Measurements from ENCODE around the gene NAP1L5.

NAP1L5 gene

GRCh38 chr4:88659055-88659889 lies 38.4 kb downstream of the NAP1L5 start:
- Histone ChIP-seq H3K79me2 (ENCODE audit: insufficient read depth, low read length) (no peaks in the 10 kb centered on the region), H3K27me3 (ENCODE audit: low read length) (no peaks in the 10 kb centered on the region), H2AFZ (ENCODE audit: low read depth, low read length, severe bottlenecking) (no peak overlapping the region), H3F3A (ENCODE audit: insufficient read depth) (no peaks in the 10 kb centered on the region), H3K4me3 (ENCODE audit: insufficient read depth, low read length, poor library complexity, severe bottlenecking) (no peak overlapping the region), H3K27ac (ENCODE audit: low read depth, low read length) (no peak overlapping the region), H3K36me3 (ENCODE audit: low read length) (no peaks in the 10 kb centered on the region), H3K9me3 (ENCODE audit: insufficient read depth, low read length) (no peaks in the 10 kb centered on the region), H3K9ac (ENCODE audit: low read length) (no peak overlapping the region), H3K9me2 (replicated peaks; ENCODE audit: insufficient read depth, low read length) (no peaks in the 10 kb centered on the region), H4K20me1 (ENCODE audit: low read depth, low read length) (no peaks in the 10 kb centered on the region), H3K4me2 (ENCODE audit: low read depth, low read length, poor library complexity, severe bottlenecking) (no peak overlapping the region)
- TF ChIP-seq EZH2phosphoT487 (conservative IDR thresholded peaks at IDR 0.05; ENCODE audit: low read length) (no peak), CTCF (IDR thresholded peaks at IDR 0.05; ENCODE audit: insufficient read depth, low read length, poor library complexity, severe bottlenecking) (no peak)

- no peaks in the 10 kb centered on the region for H3K9me2 ChIP-seq (replicated peaks; ENCODE audit: insufficient read depth, low read length)
- TF ChIP-seq CTCF (IDR thresholded peaks at IDR 0.05; ENCODE audit: insufficient read depth, low read length, poor library complexity, severe bottlenecking) (no peak), EZH2phosphoT487 (conservative IDR thresholded peaks at IDR 0.05; ENCODE audit: low read length) (no peak)
- H3K9ac ChIP-seq (ENCODE audit: low read length), result no peak overlapping the region
- H3K9me3 ChIP-seq (ENCODE audit: insufficient read depth, low read length), result no peaks in the 10 kb centered on the region
- no peaks in the 10 kb centered on the region for H3K36me3 ChIP-seq (ENCODE audit: low read length)
- H4K20me1 ChIP-seq (ENCODE audit: low read depth, low read length), result no peaks in the 10 kb centered on the region
- no peak overlapping the region for H3K4me2 ChIP-seq (ENCODE audit: low read depth, low read length, poor library complexity, severe bottlenecking)
- H3F3A ChIP-seq (ENCODE audit: insufficient read depth), result no peaks in the 10 kb centered on the region
- no peak overlapping the region for H3K4me3 ChIP-seq (ENCODE audit: insufficient read depth, low read length, poor library complexity, severe bottlenecking)
- no peak overlapping the region for H2AFZ ChIP-seq (ENCODE audit: low read depth, low read length, severe bottlenecking)
- no peak overlapping the region for H3K27ac ChIP-seq (ENCODE audit: low read depth, low read length)
- H3K79me2 ChIP-seq (ENCODE audit: insufficient read depth, low read length), result no peaks in the 10 kb centered on the region
- no peaks in the 10 kb centered on the region for H3K27me3 ChIP-seq (ENCODE audit: low read length)
Measured at GRCh38 chr4:88655226-88655625, 42.4 kb downstream of the NAP1L5 start.

- no peaks in the 10 kb centered on the region for H4K20me1 ChIP-seq (ENCODE audit: low read depth, low read length)
- H3K9me2 ChIP-seq (replicated peaks; ENCODE audit: insufficient read depth, low read length), result no peaks in the 10 kb centered on the region
- H3F3A ChIP-seq (ENCODE audit: insufficient read depth), result no peaks in the 10 kb centered on the region
- no peaks in the 10 kb centered on the region for H3K9me3 ChIP-seq (ENCODE audit: insufficient read depth, low read length)
- H2AFZ ChIP-seq (ENCODE audit: low read depth, low read length, severe bottlenecking), result no peak overlapping the region
- no peaks in the 10 kb centered on the region for H3K27me3 ChIP-seq (ENCODE audit: low read length)
- no peak overlapping the region for H3K4me3 ChIP-seq (ENCODE audit: insufficient read depth, low read length, poor library complexity, severe bottlenecking)
- H3K27ac ChIP-seq (ENCODE audit: low read depth, low read length), result no peak overlapping the region
- no peak overlapping the region for H3K9ac ChIP-seq (ENCODE audit: low read length)
- no peaks in the 10 kb centered on the region for H3K79me2 ChIP-seq (ENCODE audit: insufficient read depth, low read length)
- TF ChIP-seq EZH2phosphoT487 (conservative IDR thresholded peaks at IDR 0.05; ENCODE audit: low read length), result no peak
- H3K36me3 ChIP-seq (ENCODE audit: low read length), result no peaks in the 10 kb centered on the region
- no peak overlapping the region for H3K4me2 ChIP-seq (ENCODE audit: low read depth, low read length, poor library complexity, severe bottlenecking)
Measured at GRCh38 chr4:88653371-88653946, 44.2 kb downstream of the NAP1L5 start.

GRCh38 chr4:88649716-88650115 lies 47.9 kb downstream of the NAP1L5 start:
- no peak overlapping the region for H3K27ac ChIP-seq (ENCODE audit: low read depth, low read length)
- no peak overlapping the region for H3K9ac ChIP-seq (ENCODE audit: low read length)
- no peaks in the 10 kb centered on the region for H3K9me2 ChIP-seq (replicated peaks; ENCODE audit: insufficient read depth, low read length)
- H3K4me2 ChIP-seq (ENCODE audit: low read depth, low read length, poor library complexity, severe bottlenecking), result no peak overlapping the region
- H3K79me2 ChIP-seq (ENCODE audit: insufficient read depth, low read length), result no peaks in the 10 kb centered on the region
- no peaks in the 10 kb centered on the region for H4K20me1 ChIP-seq (ENCODE audit: low read depth, low read length)
- TF ChIP-seq EZH2phosphoT487 (conservative IDR thresholded peaks at IDR 0.05; ENCODE audit: low read length) (no peak), CTCF (IDR thresholded peaks at IDR 0.05; ENCODE audit: insufficient read depth, low read length, poor library complexity, severe bottlenecking) (no peak)
- H3K9me3 ChIP-seq (ENCODE audit: insufficient read depth, low read length), result no peaks in the 10 kb centered on the region
- H3K27me3 ChIP-seq (ENCODE audit: low read length), result no peaks in the 10 kb centered on the region
- no peaks in the 10 kb centered on the region for H3F3A ChIP-seq (ENCODE audit: insufficient read depth)
- H3K36me3 ChIP-seq (ENCODE audit: low read length), result no peaks in the 10 kb centered on the region
- H2AFZ ChIP-seq (ENCODE audit: low read depth, low read length, severe bottlenecking), result no peak overlapping the region
- no peak overlapping the region for H3K4me3 ChIP-seq (ENCODE audit: insufficient read depth, low read length, poor library complexity, severe bottlenecking)
